Measurements from ENCODE around the gene MBP. TPM values are rescaled to one million over a fixed set of nuclear protein-coding genes. Genes with fewer than 3 reads are reported as not detected.

The MBP gene
- total and polyA plus RNA-seq, 2 experiments from 2014 or later, result 18.4 to 22.9 TPM

DNA sequence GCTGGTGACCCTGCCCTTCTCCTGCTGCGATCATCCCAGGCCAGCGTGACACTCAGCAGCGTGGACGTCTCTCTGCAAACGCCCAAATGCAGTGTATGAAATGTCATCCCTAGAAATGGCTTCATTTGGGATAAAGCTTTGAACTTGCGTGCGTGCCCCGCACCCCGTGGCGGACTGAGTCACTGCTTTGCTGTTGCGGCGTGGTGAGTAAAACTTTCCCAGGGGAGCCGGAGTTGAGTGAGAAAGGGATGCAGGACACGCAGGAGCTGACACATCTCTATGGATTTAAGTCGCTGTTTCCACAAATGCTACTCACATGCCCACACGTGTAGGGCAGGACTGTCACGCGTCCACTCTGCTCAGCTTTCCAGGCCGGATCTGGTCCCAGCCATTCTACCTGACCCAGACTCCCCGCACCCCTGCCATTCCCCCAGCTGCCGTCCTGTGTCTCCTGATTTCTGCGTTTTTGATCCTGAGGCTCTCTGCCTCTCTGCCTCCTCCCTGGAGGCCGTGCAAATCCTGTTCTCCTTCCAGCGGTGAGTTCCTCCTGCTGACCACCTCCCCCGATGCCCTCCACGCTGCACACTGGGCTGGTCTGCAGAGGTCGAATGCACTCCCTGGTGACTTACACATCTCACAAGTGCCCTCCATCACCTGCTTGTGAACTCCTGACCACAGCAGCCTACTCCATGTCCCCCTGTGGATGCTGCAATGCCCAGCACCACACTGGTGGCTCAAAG, 88.9 kb downstream of the MBP start (continued):
- TF ChIP-seq, protein P1, sequence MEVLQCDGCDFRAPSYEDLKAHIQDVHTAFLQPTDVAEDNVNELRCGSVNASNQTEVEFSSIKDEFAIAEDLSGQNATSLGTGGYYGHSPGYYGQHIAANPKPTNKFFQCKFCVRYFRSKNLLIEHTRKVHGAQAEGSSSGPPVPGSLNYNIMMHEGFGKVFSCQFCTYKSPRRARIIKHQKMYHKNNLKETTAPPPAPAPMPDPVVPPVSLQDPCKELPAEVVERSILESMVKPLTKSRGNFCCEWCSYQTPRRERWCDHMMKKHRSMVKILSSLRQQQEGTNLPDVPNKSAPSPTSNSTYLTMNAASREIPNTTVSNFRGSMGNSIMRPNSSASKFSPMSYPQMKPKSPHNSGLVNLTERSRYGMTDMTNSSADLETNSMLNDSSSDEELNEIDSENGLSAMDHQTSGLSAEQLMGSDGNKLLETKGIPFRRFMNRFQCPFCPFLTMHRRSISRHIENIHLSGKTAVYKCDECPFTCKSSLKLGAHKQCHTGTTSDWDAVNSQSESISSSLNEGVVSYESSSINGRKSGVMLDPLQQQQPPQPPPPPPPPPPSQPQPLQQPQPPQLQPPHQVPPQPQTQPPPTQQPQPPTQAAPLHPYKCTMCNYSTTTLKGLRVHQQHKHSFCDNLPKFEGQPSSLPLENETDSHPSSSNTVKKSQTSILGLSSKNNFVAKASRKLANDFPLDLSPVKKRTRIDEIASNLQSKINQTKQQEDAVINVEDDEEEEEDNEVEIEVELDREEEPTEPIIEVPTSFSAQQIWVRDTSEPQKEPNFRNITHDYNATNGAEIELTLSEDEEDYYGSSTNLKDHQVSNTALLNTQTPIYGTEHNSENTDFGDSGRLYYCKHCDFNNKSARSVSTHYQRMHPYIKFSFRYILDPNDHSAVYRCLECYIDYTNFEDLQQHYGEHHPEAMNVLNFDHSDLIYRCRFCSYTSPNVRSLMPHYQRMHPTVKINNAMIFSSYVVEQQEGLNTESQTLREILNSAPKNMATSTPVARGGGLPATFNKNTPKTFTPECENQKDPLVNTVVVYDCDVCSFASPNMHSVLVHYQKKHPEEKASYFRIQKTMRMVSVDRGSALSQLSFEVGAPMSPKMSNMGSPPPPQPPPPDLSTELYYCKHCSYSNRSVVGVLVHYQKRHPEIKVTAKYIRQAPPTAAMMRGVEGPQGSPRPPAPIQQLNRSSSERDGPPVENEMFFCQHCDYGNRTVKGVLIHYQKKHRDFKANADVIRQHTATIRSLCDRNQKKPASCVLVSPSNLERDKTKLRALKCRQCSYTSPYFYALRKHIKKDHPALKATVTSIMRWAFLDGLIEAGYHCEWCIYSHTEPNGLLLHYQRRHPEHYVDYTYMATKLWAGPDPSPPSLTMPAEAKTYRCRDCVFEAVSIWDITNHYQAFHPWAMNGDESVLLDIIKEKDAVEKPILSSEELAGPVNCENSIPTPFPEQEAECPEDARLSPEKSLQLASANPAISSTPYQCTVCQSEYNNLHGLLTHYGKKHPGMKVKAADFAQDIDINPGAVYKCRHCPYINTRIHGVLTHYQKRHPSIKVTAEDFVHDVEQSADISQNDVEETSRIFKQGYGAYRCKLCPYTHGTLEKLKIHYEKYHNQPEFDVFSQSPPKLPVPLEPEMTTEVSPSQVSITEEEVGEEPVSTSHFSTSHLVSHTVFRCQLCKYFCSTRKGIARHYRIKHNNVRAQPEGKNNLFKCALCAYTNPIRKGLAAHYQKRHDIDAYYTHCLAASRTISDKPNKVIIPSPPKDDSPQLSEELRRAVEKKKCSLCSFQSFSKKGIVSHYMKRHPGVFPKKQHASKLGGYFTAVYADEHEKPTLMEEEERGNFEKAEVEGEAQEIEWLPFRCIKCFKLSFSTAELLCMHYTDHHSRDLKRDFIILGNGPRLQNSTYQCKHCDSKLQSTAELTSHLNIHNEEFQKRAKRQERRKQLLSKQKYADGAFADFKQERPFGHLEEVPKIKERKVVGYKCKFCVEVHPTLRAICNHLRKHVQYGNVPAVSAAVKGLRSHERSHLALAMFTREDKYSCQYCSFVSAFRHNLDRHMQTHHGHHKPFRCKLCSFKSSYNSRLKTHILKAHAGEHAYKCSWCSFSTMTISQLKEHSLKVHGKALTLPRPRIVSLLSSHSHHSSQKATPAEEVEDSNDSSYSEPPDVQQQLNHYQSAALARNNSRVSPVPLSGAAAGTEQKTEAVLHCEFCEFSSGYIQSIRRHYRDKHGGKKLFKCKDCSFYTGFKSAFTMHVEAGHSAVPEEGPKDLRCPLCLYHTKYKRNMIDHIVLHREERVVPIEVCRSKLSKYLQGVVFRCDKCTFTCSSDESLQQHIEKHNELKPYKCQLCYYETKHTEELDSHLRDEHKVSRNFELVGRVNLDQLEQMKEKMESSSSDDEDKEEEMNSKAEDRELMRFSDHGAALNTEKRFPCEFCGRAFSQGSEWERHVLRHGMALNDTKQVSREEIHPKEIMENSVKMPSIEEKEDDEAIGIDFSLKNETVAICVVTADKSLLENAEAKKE (CRISPR knock-in tag; IDR thresholded peaks at IDR 0.05), result no peak
- TF ChIP-seq JUNB (IDR thresholded peaks at IDR 0.05; ENCODE audit: unreplicated experiment), result no peak
- TF ChIP-seq CREB1 (CRISPR knock-in tag; IDR thresholded peaks at IDR 0.05; ENCODE audit: low read depth), result no peak
- TF ChIP-seq POLR2AphosphoS5 (IDR thresholded peaks at IDR 0.05; ENCODE audit: low read depth), result no peak
- TF ChIP-seq ZNF114 (CRISPR knock-in tag; IDR thresholded peaks at IDR 0.05), result no peak
- TF ChIP-seq EZH2phosphoT487 (IDR thresholded peaks at IDR 0.05; ENCODE audit: unreplicated experiment), result no peak
- TF ChIP-seq, protein P2, sequence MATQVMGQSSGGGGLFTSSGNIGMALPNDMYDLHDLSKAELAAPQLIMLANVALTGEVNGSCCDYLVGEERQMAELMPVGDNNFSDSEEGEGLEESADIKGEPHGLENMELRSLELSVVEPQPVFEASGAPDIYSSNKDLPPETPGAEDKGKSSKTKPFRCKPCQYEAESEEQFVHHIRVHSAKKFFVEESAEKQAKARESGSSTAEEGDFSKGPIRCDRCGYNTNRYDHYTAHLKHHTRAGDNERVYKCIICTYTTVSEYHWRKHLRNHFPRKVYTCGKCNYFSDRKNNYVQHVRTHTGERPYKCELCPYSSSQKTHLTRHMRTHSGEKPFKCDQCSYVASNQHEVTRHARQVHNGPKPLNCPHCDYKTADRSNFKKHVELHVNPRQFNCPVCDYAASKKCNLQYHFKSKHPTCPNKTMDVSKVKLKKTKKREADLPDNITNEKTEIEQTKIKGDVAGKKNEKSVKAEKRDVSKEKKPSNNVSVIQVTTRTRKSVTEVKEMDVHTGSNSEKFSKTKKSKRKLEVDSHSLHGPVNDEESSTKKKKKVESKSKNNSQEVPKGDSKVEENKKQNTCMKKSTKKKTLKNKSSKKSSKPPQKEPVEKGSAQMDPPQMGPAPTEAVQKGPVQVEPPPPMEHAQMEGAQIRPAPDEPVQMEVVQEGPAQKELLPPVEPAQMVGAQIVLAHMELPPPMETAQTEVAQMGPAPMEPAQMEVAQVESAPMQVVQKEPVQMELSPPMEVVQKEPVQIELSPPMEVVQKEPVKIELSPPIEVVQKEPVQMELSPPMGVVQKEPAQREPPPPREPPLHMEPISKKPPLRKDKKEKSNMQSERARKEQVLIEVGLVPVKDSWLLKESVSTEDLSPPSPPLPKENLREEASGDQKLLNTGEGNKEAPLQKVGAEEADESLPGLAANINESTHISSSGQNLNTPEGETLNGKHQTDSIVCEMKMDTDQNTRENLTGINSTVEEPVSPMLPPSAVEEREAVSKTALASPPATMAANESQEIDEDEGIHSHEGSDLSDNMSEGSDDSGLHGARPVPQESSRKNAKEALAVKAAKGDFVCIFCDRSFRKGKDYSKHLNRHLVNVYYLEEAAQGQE (IDR thresholded peaks at IDR 0.05; ENCODE audit: unreplicated experiment), result no peak
- TF ChIP-seq, protein P3, sequence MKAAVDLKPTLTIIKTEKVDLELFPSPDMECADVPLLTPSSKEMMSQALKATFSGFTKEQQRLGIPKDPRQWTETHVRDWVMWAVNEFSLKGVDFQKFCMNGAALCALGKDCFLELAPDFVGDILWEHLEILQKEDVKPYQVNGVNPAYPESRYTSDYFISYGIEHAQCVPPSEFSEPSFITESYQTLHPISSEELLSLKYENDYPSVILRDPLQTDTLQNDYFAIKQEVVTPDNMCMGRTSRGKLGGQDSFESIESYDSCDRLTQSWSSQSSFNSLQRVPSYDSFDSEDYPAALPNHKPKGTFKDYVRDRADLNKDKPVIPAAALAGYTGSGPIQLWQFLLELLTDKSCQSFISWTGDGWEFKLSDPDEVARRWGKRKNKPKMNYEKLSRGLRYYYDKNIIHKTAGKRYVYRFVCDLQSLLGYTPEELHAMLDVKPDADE (IDR thresholded peaks at IDR 0.05), result no peak
- TF ChIP-seq STAT1 (IDR thresholded peaks at IDR 0.05; ENCODE audit: unreplicated experiment), result no peak
- TF ChIP-seq EZH2 (IDR thresholded peaks at IDR 0.05; ENCODE audit: low read depth, unreplicated experiment), result no peak
- no peak for TF ChIP-seq NANOG (IDR thresholded peaks at IDR 0.05; ENCODE audit: borderline replicate concordance)

Measured in GM23338 (cell line).